GM04503 (cell line): ENCODE data around the gene COMP.

Experiments
- DNase-seq: peaks from one replicate; pipeline ENCODE4 v3.0.0-alpha.2; 2012; ENCODE audit warnings: low read depth

Gene COMP

GRCh38 chr19:18803550-18804138 lies 12.5 kb upstream of the COMP start:
- DNase-seq = no peak

- no peak for DNase-seq
Observed at GRCh38 chr19:18802354-18802753, 11.2 kb upstream of the COMP start.

DNA sequence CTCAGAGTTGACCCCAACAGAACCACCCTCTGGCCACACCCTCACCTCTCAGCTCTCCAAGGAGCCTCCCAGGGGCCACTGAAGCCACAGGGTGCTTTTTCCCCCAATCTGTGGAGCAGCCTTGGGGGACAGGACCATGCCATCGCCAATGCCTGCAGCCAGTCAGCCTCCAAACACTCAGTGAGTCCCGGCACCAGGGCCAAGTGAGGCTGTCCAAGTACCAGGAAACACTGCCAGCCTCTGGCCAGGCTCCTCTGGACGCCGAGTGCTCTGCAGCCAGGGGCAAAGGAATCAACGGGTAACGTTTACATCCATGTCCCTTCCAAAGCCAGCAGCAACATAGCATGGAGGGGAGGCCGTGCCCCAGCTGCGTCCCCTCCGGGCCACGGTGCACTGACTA lies 9.5 kb upstream of the COMP start:
- no peak for DNase-seq

DNA sequence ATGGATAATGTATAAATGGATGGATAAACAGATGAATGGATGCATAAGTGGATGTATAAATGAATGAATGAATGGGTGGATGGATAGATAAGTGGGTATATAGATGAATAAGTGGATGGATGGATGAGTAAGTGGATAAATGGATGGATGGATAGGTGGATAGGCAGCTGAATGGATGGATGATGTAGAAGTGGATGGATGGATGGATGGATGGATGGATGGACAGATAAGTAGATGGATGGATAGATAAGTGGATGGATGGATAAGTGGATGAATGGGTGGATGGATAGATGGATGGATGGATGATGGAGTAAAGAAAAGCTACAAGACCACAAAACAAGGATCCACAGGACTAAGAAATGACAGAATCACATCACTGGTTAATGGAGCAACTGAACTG lies 9.0 kb upstream of the COMP start:
- DNase-seq = no peak

- DNase-seq = no peak
Observed at GRCh38 chr19:18799389-18799970, 8.4 kb upstream of the COMP start.

- DNase-seq = no peak
Observed at GRCh38 chr19:18798384-18799352, 7.6 kb upstream of the COMP start.

- no peak for DNase-seq
Observed at GRCh38 chr19:18796239-18796638, 5.1 kb upstream of the COMP start.

DNA sequence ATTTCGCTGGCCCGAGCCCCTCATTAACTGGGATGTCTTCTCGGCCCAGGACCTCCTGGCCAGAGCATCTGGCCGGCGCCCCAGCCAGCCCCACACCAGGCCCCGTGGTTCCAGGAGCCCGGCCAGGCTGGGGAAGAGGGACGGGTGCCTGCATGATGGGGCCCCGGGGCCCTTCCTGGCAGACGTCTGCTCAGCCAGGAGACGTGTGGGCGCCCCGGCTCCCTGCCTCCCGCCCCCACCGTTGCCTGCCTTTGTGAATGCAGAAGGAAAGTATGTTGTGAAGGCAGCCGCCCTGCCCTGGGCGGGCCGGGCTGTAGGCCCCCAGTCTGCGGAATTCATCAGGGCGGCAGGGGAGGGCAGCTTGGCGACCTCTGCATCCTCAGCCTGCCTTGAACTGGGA lies 4.4 kb upstream of the COMP start:
- DNase-seq = no peak

- no peak for DNase-seq
Observed at GRCh38 chr19:18794692-18795091, 3.6 kb upstream of the COMP start.

DNA sequence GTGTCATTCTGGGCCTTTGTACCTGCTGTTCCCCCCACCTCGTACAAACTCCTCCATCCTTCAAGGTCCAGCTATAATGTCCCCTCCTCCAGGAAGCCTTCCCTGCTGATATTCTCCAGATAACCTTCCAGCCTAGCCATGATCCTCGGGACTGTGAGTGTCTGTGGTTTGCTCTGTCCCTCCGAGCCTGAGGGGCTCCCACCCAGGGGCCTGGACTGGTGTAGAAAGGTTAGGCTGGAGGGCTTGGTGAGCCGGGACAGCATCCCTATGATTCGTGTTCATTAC lies 2.9 kb upstream of the COMP start:
- DNase-seq = no peak

GRCh38 chr19:18793144-18794028 lies 2.3 kb upstream of the COMP start:
- no peak for DNase-seq

DNA sequence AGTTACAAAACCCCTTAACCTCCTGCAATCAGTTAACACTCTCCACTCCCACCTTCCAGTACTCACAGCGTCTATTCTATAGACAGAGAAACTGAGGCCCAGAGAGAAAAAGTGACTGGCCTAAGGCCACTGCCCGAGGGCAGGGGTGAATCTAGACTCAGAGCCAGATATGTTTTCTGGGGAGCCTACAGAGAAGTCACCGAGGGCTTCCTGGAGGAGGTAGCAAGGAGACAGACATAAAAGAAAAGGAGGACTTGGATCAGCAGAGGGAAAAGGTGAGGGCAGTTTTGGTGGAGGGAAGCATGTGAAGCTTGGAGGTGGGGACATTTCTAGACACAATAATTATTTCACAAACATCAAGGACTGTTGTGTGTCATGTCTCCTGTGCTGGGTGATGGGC lies 1.6 kb upstream of the COMP start:
- no peak for DNase-seq

- no peak for DNase-seq
Observed at GRCh38 chr19:18791315-18791678, 192 bp upstream of the COMP start.

GRCh38 chr19:18789883-18790565 lies 1.1 kb downstream of the COMP start:
- DNase-seq = no peak

- DNase-seq = no peak
Observed at GRCh38 chr19:18789422-18789869, 1.7 kb downstream of the COMP start.

DNA sequence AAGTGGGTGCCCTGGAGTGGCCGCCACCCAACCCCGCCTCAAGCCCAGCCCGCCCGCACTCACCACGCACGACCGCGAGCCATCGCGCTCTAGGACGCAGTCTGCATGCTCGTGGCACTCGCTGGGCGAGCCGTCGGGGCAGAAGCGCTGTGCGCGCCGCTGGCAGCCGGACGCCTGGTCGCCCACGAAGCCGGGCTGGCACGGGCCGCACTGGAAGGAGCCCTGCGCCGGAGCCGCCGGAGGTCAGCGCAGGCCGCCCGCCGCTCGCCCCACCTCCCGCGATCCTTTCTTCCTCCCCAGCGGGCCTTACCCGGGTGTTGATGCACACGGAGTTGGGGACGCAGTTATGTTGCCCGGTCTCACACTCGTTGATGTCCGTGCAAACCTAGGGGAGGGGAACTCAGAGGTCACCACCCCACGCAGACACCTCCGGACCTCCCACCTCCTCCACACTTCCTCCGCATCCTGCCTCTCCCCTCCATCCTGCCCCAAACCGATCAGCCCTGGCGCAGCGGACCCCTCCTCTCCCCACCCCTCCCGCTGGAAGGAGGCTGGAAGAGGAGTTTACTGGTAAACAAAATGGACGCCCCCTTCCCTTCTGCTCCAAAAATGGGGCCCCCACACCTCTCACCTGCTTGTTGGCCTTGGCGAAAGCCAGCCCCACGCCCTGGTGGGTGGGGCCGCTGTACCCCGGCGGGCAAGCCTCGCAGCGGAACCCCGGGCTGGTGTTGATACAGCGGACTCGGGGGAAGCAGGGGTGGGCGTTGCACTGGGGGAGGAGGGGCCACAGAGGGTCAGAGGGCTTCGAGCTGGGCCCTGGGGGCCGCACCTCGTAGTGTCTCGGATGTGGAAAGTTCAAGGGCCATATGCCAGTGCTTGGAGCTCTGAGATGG lies 2.3 kb downstream of the COMP start:
- no peak for DNase-seq

DNA sequence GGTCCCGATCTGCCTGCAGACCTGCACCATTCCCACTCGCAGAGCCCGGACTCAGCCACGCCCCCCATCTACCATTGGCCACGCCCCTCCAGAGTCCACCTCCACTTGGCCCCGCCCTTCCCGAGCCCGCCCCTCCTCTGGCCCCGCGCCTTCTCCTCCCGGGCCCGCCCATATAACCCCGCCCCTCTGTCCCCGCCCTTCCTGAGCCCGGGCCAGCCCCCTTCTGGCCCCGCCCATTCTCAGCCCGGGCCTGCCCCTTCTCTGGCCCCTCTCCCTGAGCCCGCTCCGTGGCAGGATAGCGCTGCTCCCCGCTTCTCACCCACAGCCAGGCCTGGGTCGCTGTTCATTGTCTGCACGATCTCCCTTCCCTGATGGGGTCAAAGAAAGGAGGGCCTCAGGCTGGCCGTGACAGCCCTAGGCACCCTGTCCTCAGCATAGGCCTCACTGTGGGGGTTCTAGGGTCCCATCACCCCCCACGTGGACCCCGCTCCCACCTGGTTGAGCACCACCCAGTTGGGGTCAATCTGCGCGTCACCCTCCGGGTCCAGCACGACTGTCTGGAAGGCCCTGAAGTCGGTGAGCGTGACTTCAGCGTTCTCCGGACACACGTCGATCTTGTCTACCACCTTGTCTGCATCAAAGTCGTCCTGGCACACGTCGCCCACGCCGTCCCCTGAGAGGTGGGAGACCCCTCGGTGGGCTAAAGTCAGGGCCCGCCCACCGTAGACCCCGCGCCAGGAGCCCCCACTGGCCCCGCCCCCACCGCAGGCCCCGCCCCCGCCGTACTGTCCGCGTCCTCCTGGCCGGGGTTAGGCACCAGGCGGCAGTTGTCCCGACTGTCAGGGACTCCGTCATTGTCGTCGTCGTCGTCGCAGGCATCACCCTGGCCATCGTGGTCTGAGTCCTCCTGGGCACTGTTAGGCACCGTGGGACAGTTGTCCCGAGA lies 5.7 kb downstream of the COMP start:
- DNase-seq = no peak

DNA sequence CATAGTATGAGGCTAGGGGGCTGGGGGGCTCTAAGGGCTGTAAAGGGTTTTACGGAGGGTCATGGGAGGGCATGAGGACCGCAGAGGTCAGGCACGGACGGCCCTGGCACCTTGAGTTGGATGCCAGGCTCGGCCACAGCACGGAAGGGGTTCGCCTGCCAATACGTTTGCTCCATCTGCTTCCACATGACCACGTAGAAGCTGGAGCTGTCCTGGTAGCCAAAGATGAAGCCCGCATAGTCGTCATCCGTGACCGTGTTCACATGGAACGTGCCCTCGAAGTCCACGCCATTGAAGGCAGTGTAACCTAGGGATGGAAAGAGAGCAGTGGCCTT lies 6.4 kb downstream of the COMP start:
- DNase-seq = no peak

DNA sequence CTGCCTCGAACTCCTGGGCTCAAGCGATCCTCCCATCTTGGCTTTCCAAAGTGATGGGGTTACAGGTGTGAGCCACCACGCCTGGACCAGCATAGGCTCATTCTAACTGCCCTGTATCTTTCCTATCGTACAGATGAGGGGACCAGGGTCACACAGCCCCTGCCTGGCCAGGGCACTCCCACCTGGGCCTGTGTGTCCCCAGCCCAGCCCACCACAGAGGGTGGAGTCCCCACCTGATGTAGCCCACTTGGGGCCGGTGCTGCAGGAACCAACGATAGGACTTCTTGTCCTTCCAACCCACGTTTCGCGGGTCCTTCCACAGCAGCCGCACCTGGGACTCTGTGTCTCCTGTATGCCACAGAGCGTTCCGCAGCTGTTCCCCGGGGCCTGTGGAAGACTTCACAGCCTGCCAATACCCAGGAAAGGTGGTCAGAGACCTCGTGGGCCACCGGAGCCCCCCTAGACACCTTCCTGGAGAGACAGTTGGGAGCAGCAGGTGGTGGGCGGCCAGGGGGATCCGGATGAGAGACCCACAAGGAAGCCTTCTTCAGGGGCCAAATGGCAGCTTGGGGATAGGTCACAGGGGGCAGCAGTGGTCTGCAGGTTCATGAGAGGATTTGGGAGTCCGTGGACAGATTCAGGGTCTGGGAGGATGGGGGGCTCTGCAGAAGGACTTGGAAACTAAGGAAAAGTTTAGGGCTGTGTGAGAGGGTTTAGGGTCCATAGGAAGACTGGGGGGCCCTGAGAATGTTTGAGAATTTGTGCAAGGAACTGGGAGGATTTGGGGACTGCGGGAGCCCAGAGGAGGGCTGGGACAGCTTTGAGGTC lies 6.9 kb downstream of the COMP start:
- DNase-seq = no peak
